22Rv1 (cell line): ENCODE data around the gene SLC12A5.

Experiments
- ZFX ChIP-seq: fragments of 450-650 bp; IDR thresholded peaks from 2 replicates; pipeline ENCODE4 v1.6.1; 2017; ENCODE audit warnings: antibody characterized with exemption, borderline replicate concordance
- TF ChIP-seq, protein P1 (sequence below): fragments of 450-650 bp; IDR thresholded peaks from 2 replicates; pipeline ENCODE4 v1.5.1; 2017; ENCODE audit warnings: mild to moderate bottlenecking

DNA sequence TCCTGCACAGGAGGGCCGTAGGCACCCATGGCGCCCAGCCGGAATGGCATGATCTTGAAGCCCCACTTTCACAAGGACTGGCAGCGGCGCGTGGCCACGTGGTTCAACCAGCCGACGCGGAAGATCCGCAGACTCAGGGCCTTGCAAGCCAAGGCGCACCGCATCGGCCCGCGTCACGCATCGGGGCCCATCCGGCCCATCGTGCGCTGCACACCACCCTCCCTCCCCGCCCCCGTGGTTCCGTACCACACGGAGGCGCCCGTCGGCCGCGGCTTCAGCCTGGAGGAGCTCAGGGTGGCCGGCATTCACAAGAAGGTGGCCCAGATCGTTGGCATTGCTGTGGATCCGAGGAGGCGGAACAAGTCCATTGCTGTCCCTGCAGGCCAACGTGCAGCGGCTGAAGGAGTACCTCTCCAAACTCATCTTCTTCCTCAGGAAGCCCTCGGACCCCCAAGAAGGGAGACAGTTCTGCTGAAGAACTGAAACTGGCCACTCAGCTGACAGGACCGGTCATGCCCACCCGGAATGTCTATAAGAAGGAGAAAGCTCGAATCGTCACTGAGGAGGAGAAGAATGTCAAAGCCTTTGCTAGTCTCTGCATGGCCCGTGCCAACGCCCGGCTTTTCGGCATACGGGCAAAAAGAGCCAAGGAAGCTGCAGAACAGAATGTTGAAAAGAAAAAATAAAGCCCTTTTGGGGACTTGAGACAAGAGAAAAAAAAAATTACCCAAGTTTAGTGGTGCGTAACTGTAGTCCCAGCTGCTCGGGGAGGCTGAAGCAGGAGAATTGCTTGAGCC is 70.7 kb downstream of the SLC12A5 start:
- TF ChIP-seq, protein P1, sequence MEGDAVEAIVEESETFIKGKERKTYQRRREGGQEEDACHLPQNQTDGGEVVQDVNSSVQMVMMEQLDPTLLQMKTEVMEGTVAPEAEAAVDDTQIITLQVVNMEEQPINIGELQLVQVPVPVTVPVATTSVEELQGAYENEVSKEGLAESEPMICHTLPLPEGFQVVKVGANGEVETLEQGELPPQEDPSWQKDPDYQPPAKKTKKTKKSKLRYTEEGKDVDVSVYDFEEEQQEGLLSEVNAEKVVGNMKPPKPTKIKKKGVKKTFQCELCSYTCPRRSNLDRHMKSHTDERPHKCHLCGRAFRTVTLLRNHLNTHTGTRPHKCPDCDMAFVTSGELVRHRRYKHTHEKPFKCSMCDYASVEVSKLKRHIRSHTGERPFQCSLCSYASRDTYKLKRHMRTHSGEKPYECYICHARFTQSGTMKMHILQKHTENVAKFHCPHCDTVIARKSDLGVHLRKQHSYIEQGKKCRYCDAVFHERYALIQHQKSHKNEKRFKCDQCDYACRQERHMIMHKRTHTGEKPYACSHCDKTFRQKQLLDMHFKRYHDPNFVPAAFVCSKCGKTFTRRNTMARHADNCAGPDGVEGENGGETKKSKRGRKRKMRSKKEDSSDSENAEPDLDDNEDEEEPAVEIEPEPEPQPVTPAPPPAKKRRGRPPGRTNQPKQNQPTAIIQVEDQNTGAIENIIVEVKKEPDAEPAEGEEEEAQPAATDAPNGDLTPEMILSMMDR, result peak; percentile 53
- no peak for TF ChIP-seq ZFX
